ENCODE data around the gene TNRC6C. TPM values are rescaled to one million over a fixed set of nuclear protein-coding genes. Genes with fewer than 3 reads are reported as not detected.

The TNRC6C gene
- total and polyA plus RNA-seq, 2 of the 13 experiments (the other 11 are each of a cell fraction or from before 2014, with no cell fraction given): 0.66 to 4.9 TPM

GRCh38 chr17:77929180-77929564 lies 29.3 kb upstream of the TNRC6C start:
- no peaks in the 10 kb centered on the region for H3K79me2 ChIP-seq (ENCODE audit: insufficient read depth, low read length)
- intact Hi-C loops (cut with micrococcal nuclease; ENCODE audit: unreplicated experiment) (no loop called here), in situ Hi-C loops (cut with HindIII; ENCODE audit: extremely low pct_ligation_motif_present, low pct_unique_long_range_greater_than_20kb) (no loop called here)
- 27% methylated on average over 6 of the region's 6 CpGs for WGBS (ENCODE audit: low lambda C conversion rate)
- FAIRE-seq: no peak
- no peak overlapping the region for H3K4me2 ChIP-seq (ENCODE audit: low read depth, low read length)
- H3K4me1 ChIP-seq (ENCODE audit: insufficient read depth, low read length): peaks cover 2% of the 10 kb centered on the region; the same call in 1 of the 2 replicates
- H4K20me1 ChIP-seq (ENCODE audit: insufficient read depth, low read length): no peaks in the 10 kb centered on the region
- no peak for DNase-seq (ENCODE audit: low spot score)
- BruUV-seq (replicated peaks): no TSS peak
- H2AFZ ChIP-seq (ENCODE audit: low read length): no peak overlapping the region
- H3K9me3 ChIP-seq (ENCODE audit: low read length): no peaks in the 10 kb centered on the region
- no peak for ATAC-seq
- no peak overlapping the region for H3K27ac ChIP-seq (ENCODE audit: extremely low read length, insufficient read depth, low read length)
- no peak overlapping the region for H3K4me3 ChIP-seq (replicated peaks in 1 of 3; ENCODE audit: insufficient read depth in 1 of 3, low read depth in 2 of 3, low read length in 3 of 3)
- no peak overlapping the region for H3K9ac ChIP-seq (ENCODE audit: insufficient read depth, low read depth, low read length)
- TF ChIP-seq ZXDC (CRISPR knock-in tag; IDR thresholded peaks at IDR 0.05): no peak
- TF ChIP-seq ZNF776 (CRISPR knock-in tag; IDR thresholded peaks at IDR 0.05): no peak
- TF ChIP-seq ZNF180 (CRISPR knock-in tag; IDR thresholded peaks at IDR 0.05; ENCODE audit: borderline replicate concordance, low read depth): no peak
- no peak for TF ChIP-seq MBNL3 (CRISPR knock-in tag; conservative IDR thresholded peaks at IDR 0.05)
- no peaks in the 10 kb centered on the region for H3K36me3 ChIP-seq (replicated peaks in 1 of 2; ENCODE audit: control insufficient read depth in 1 of 2, insufficient read depth in 2 of 2, low read length in 2 of 2)
- H3K27me3 ChIP-seq (ENCODE audit: control insufficient read depth in 1 of 2, insufficient read depth in 2 of 2, low read length in 2 of 2): peaks cover 13 to 69% of the 10 kb centered on the region in 2 experiments; a peak in 4 of 5 replicates
- ChIA-PET POLR2A (interaction anchor here (1.3 kb wide), 1 partner anchor 29 kb away, joined by 3 read pairs; the partner anchor contains the start of gene TNRC6C), CTCF (ENCODE audit: low intra/inter-chr PET ratio, low total read pairs) (no interaction called here)

DNA sequence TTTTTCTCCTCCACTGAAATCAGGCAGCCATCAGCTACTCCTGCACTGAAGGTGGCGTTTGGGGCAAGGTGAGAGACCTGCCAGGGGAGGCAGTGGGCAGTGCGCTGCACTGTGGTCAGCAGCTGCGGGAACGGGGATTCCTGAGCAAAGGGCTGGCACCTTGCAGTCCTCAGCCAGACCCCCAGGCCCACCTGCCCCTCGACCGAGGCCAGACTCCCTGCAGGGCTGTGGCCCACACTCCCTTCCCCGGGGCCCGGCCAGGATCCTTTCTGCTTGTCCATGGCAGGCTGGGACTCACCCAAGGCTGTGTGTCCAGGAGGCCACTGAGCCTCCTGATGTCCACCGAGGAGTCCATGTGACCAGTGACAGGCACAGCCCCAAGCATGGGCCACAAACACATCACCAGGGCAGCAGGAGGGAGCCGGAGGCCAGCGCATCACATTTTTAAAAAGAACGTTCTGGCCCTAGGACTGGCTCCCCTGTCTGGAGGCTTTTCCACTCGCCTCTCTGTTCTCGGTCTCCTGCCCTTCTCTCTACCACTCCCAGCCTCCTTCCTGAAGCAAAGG lies 28.5 kb upstream of the TNRC6C start:
- POLR2A ChIA-PET: interaction anchor here (1.3 kb wide), 1 partner anchor 28 kb away, joined by 3 read pairs; the partner anchor contains the start of gene TNRC6C
- Histone ChIP-seq H3K36me3 (replicated peaks in 1 of 2; ENCODE audit: control insufficient read depth in 1 of 2, insufficient read depth in 2 of 2, low read length in 2 of 2) (no peaks in the 10 kb centered on the region), H3K4me3 (replicated peaks in 1 of 3; ENCODE audit: insufficient read depth in 1 of 3, low read depth in 2 of 3, low read length in 3 of 3) (no peak overlapping the region), H3K27ac (ENCODE audit: extremely low read length, insufficient read depth, low read length) (no peak overlapping the region), H3K9ac (ENCODE audit: insufficient read depth, low read depth, low read length) (no peak overlapping the region), H3K27me3 (ENCODE audit: control insufficient read depth in 1 of 2, insufficient read depth in 2 of 2, low read length in 2 of 2) (peaks cover 11 to 61% of the 10 kb centered on the region in 2 experiments; a peak in 4 of 5 replicates), H4K20me1 (ENCODE audit: insufficient read depth, low read length) (no peaks in the 10 kb centered on the region), H3K4me1 (ENCODE audit: insufficient read depth, low read length) (peaks cover 10% of the 10 kb centered on the region), H3K4me2 (ENCODE audit: low read depth, low read length) (no peak overlapping the region), H3K9me3 (ENCODE audit: low read length) (no peaks in the 10 kb centered on the region), H3K79me2 (ENCODE audit: insufficient read depth, low read length) (no peaks in the 10 kb centered on the region), H2AFZ (ENCODE audit: low read length) (no peak overlapping the region)
- 19% methylated on average over 13 of the region's 14 CpGs for WGBS (ENCODE audit: low lambda C conversion rate)
- in situ Hi-C loops (cut with HindIII; ENCODE audit: extremely low pct_ligation_motif_present, low pct_unique_long_range_greater_than_20kb): no loop called here
- no peak for TF ChIP-seq THAP8 (CRISPR knock-in tag; IDR thresholded peaks at IDR 0.05; ENCODE audit: borderline replicate concordance)
- peak; percentile 42; the same call in 1 of the 2 replicates for TF ChIP-seq ZNF768 (CRISPR knock-in tag; IDR thresholded peaks at IDR 0.05)
- DNase-seq (ENCODE audit: low spot score) (no peak), ATAC-seq (peak; percentile 21; the same call in 2 of the 3 replicates), FAIRE-seq (no peak)
- CTCF ChIA-PET (ENCODE audit: low intra/inter-chr PET ratio, low total read pairs): no interaction called here
- no TSS peak for BruUV-seq (replicated peaks)
- intact Hi-C loops (cut with micrococcal nuclease; ENCODE audit: unreplicated experiment): no loop called here
